Activated naive CD8-positive, alpha-beta T cell treated with anti-CD3 and anti-CD28 coated beads, Interleukin-2, amount 50 U/mL, for 24 hours (primary cell): ENCODE measurements around the gene FAM177B.
"Not testable (repeated sequence)": the region's sequence is repeated elsewhere in the genome, so short reads cannot be mapped to it uniquely, and the experiment has no call there.

Experiments
- ATAC-seq: fragments of 150-1000 bp; cut with Tn5 transposase; one replicate; pipeline ENCODE4 v1.10.0; 2021
- DNase-seq: peaks from one replicate; pipeline ENCODE4 v3.0.0; 2021
- H3K27ac Mint-ChIP-seq: one replicate; pipeline ENCODE4 v1.8.0; 2021; ENCODE audit warnings: mild to moderate bottlenecking, mixed read lengths
- H3K27me3 Mint-ChIP-seq: one replicate; pipeline ENCODE4 v1.8.0; 2021; ENCODE audit warnings: mixed read lengths
- H3K36me3 Mint-ChIP-seq: one replicate; pipeline ENCODE4 v1.8.0; 2021; ENCODE audit warnings: low read depth, mixed read lengths
- H3K4me1 Mint-ChIP-seq: one replicate; pipeline ENCODE4 v1.8.0; 2021; ENCODE audit warnings: mixed read lengths
- H3K4me3 Mint-ChIP-seq: one replicate; pipeline ENCODE4 v1.8.0; 2021; ENCODE audit warnings: mild to moderate bottlenecking, moderate library complexity, mixed read lengths
- H3K9me3 Mint-ChIP-seq: one replicate; pipeline ENCODE4 v1.8.0; 2021; ENCODE audit warnings: mixed read lengths

The FAM177B gene

GRCh38 chr1:222761083-222761482, 24.1 kb downstream of the FAM177B start:
- no peak overlapping the region for H3K4me3 Mint-ChIP-seq

GRCh38 chr1:222762178-222762577, 25.2 kb downstream of the FAM177B start:
- H3K9me3 Mint-ChIP-seq, H3K4me1 Mint-ChIP-seq, ATAC-seq, H3K27me3 Mint-ChIP-seq, H3K27ac Mint-ChIP-seq, H3K36me3 Mint-ChIP-seq, H3K4me3 Mint-ChIP-seq, DNase-seq: not testable (repeated sequence)

More at GRCh38 chr1:222761083-222761482, 24.1 kb downstream of the FAM177B start:
- H3K27ac Mint-ChIP-seq: no peak overlapping the region
- no peaks in the 10 kb centered on the region for H3K4me1 Mint-ChIP-seq
- peaks cover 2% of the 10 kb centered on the region for H3K36me3 Mint-ChIP-seq
- ATAC-seq (no peak), DNase-seq (no peak)
- H3K27me3 Mint-ChIP-seq: no peaks in the 10 kb centered on the region
- H3K9me3 Mint-ChIP-seq: peaks cover 6% of the 10 kb centered on the region

GRCh38 chr1:222767152-222767571, 30.2 kb downstream of the FAM177B start:
- H3K4me1 Mint-ChIP-seq: peaks cover 9% of the 10 kb centered on the region
- H3K4me3 Mint-ChIP-seq: no peak overlapping the region
- DNase-seq: no peak
- H3K27ac Mint-ChIP-seq: no peak overlapping the region
- H3K27me3 Mint-ChIP-seq: no peaks in the 10 kb centered on the region
- peaks cover 14% of the 10 kb centered on the region for H3K36me3 Mint-ChIP-seq
- peak; percentile 46 for ATAC-seq
- peaks cover 25% of the 10 kb centered on the region for H3K9me3 Mint-ChIP-seq

GRCh38 chr1:222768592-222768991, 31.6 kb downstream of the FAM177B start:
- Mint-ChIP-seq H3K9me3 (peaks cover 25% of the 10 kb centered on the region), H3K4me1 (peaks cover 22% of the 10 kb centered on the region), H3K27me3 (no peaks in the 10 kb centered on the region), H3K27ac (no peak overlapping the region), H3K36me3 (peaks cover 14% of the 10 kb centered on the region), H3K4me3 (no peak overlapping the region)
- ATAC-seq (no peak), DNase-seq (no peak)

GRCh38 chr1:222769181-222769580, 32.2 kb downstream of the FAM177B start:
- H3K36me3 Mint-ChIP-seq: peaks cover 12% of the 10 kb centered on the region
- DNase-seq: no peak
- no peak overlapping the region for H3K4me3 Mint-ChIP-seq
- H3K4me1 Mint-ChIP-seq: peaks cover 24% of the 10 kb centered on the region
- no peak overlapping the region for H3K27ac Mint-ChIP-seq
- H3K9me3 Mint-ChIP-seq: peaks cover 24% of the 10 kb centered on the region
- H3K27me3 Mint-ChIP-seq: no peaks in the 10 kb centered on the region
- no peak for ATAC-seq

- H3K27me3 Mint-ChIP-seq: no peaks in the 10 kb centered on the region
- DNase-seq (no peak), ATAC-seq (no peak)
- H3K36me3 Mint-ChIP-seq: peaks cover 11% of the 10 kb centered on the region
- H3K4me3 Mint-ChIP-seq: no peak overlapping the region
- peaks cover 19% of the 10 kb centered on the region for H3K9me3 Mint-ChIP-seq
- no peak overlapping the region for H3K27ac Mint-ChIP-seq
- peaks cover 26% of the 10 kb centered on the region for H3K4me1 Mint-ChIP-seq
These were observed 33.1 kb downstream of the FAM177B start for GRCh38 chr1:222769971-222770620.

GRCh38 chr1:222772996-222773379, 36.0 kb downstream of the FAM177B start:
- H3K36me3 Mint-ChIP-seq: peaks cover 10% of the 10 kb centered on the region
- peak overlapping the region; percentile 7 for H3K27ac Mint-ChIP-seq
- peaks cover 20% of the 10 kb centered on the region for H3K4me1 Mint-ChIP-seq
- no peak for DNase-seq
- peaks cover 17% of the 10 kb centered on the region for H3K9me3 Mint-ChIP-seq
- no peak overlapping the region for H3K4me3 Mint-ChIP-seq
- ATAC-seq: peak; percentile 57
- H3K27me3 Mint-ChIP-seq: no peaks in the 10 kb centered on the region

- Mint-ChIP-seq H3K27me3 (peaks cover 6% of the 10 kb centered on the region), H3K27ac (no peak overlapping the region), H3K4me3 (no peak overlapping the region), H3K36me3 (no peaks in the 10 kb centered on the region), H3K9me3 (no peaks in the 10 kb centered on the region), H3K4me1 (peaks cover 15% of the 10 kb centered on the region)
- DNase-seq (no peak), ATAC-seq (no peak)
These were observed 40.5 kb downstream of the FAM177B start for GRCh38 chr1:222777463-222777862.

GRCh38 chr1:222777977-222778376, 41.0 kb downstream of the FAM177B start:
- Mint-ChIP-seq H3K36me3 (no peaks in the 10 kb centered on the region), H3K4me3 (no peak overlapping the region)
- no peak for ATAC-seq

GRCh38 chr1:222781251-222781650, 44.2 kb downstream of the FAM177B start:
- Mint-ChIP-seq H3K4me3 (no peak overlapping the region), H3K9me3 (no peaks in the 10 kb centered on the region), H3K27me3 (peaks cover 9% of the 10 kb centered on the region), H3K27ac (no peak overlapping the region), H3K4me1 (no peaks in the 10 kb centered on the region), H3K36me3 (no peaks in the 10 kb centered on the region)
- ATAC-seq: no peak
- no peak for DNase-seq

More at GRCh38 chr1:222777977-222778376, 41.0 kb downstream of the FAM177B start:
- Mint-ChIP-seq H3K4me1 (peaks cover 10% of the 10 kb centered on the region), H3K9me3 (no peaks in the 10 kb centered on the region), H3K27me3 (peaks cover 6% of the 10 kb centered on the region), H3K27ac (no peak overlapping the region)
- DNase-seq: no peak

GRCh38 chr1:222783051-222783450, 46.0 kb downstream of the FAM177B start:
- no peak for ATAC-seq
- H3K4me3 Mint-ChIP-seq: no peak overlapping the region
- DNase-seq: no peak
- H3K9me3 Mint-ChIP-seq: no peaks in the 10 kb centered on the region
- peaks cover under 1% of the 10 kb centered on the region for H3K4me1 Mint-ChIP-seq
- H3K27me3 Mint-ChIP-seq: peaks cover 9% of the 10 kb centered on the region
- H3K36me3 Mint-ChIP-seq: no peaks in the 10 kb centered on the region
- H3K27ac Mint-ChIP-seq: no peak overlapping the region

- Mint-ChIP-seq H3K9me3 (peaks cover under 1% of the 10 kb centered on the region), H3K4me1 (peaks cover 6% of the 10 kb centered on the region), H3K27ac (no peak overlapping the region), H3K4me3 (no peak overlapping the region), H3K36me3 (no peaks in the 10 kb centered on the region), H3K27me3 (peaks cover 9% of the 10 kb centered on the region)
- ATAC-seq (no peak), DNase-seq (no peak)
These were observed 47.4 kb downstream of the FAM177B start for GRCh38 chr1:222784371-222784770.

- Mint-ChIP-seq H3K4me3 (no peak overlapping the region), H3K4me1 (peaks cover 7% of the 10 kb centered on the region)
- DNase-seq: no peak
These were observed 47.9 kb downstream of the FAM177B start for GRCh38 chr1:222784916-222785315.

GRCh38 chr1:222785529-222785928, 48.5 kb downstream of the FAM177B start:
- ATAC-seq (no peak), DNase-seq (no peak)
- no peak overlapping the region for H3K4me3 Mint-ChIP-seq
- peaks cover 11% of the 10 kb centered on the region for H3K4me1 Mint-ChIP-seq
- H3K9me3 Mint-ChIP-seq: peaks cover 8% of the 10 kb centered on the region
- peaks cover 9% of the 10 kb centered on the region for H3K27me3 Mint-ChIP-seq
- H3K27ac Mint-ChIP-seq: no peak overlapping the region
- no peaks in the 10 kb centered on the region for H3K36me3 Mint-ChIP-seq

More at GRCh38 chr1:222784916-222785315, 47.9 kb downstream of the FAM177B start:
- Mint-ChIP-seq H3K9me3 (peaks cover 6% of the 10 kb centered on the region), H3K27me3 (peaks cover 9% of the 10 kb centered on the region), H3K27ac (no peak overlapping the region), H3K36me3 (no peaks in the 10 kb centered on the region)
- no peak for ATAC-seq

GRCh38 chr1:222786121-222786520, 49.1 kb downstream of the FAM177B start:
- ATAC-seq: no peak
- no peak overlapping the region for H3K27ac Mint-ChIP-seq
- peaks cover 8% of the 10 kb centered on the region for H3K9me3 Mint-ChIP-seq
- peaks cover 9% of the 10 kb centered on the region for H3K27me3 Mint-ChIP-seq
- peaks cover 15% of the 10 kb centered on the region for H3K4me1 Mint-ChIP-seq
- no peak for DNase-seq
- no peak overlapping the region for H3K4me3 Mint-ChIP-seq
- H3K36me3 Mint-ChIP-seq: no peaks in the 10 kb centered on the region
